ENCODE data around the gene NR4A2.

GRCh38 chr2:156306821-156307220 lies 25.7 kb downstream of the NR4A2 start:
- TF ChIP-seq CTCF (IDR thresholded peaks at IDR 0.05) (no peak), POLR2AphosphoS5 (IDR thresholded peaks at IDR 0.05) (no peak)
